MCF 10A (cell line): ENCODE results near the gene MOXD1. TPM values are rescaled to one million over a fixed set of nuclear protein-coding genes. Genes with fewer than 3 reads are reported as not detected.

Source experiments
- BruUV-seq: library from RNA; stranded (reverse); fragments of 400-500 nt; replicated peaks from 2 replicates; lab custom pipeline; 2021; lab: Mats Ljungman, UMichigan
- CTCF ChIA-PET: fragments of 300-600 bp; sonication (Branson Sonifier 250); formaldehyde crosslinking; extraction: SDS; loops from one replicate; lab custom pipeline; 2021; ENCODE audit warnings: antibody characterized with exemption, inconsistent platforms; lab: Yijun Ruan, JAX
- POLR2A ChIA-PET: fragments of 300-600, 350-650 bp; sonication (Branson Sonifier 250); formaldehyde crosslinking; extraction: SDS; loops from one replicate; lab custom pipeline; 2020; ENCODE audit warnings: antibody characterized with exemption, inconsistent platforms; lab: Yijun Ruan, JAX
- DNase-seq: peaks from one replicate; pipeline ENCODE4 v3.0.0-alpha.2; 2018; ENCODE audit not compliant: unreplicated experiment
- H3K27ac Mint-ChIP-seq: one replicate; pipeline ENCODE4 v1.8.0; 2022; ENCODE audit warnings: mild to moderate bottlenecking, low read depth, mixed read lengths; ENCODE audit not compliant: unreplicated experiment
- H3K27me3 Mint-ChIP-seq: one replicate; pipeline ENCODE4 v1.8.0; 2022; ENCODE audit warnings: mixed read lengths; ENCODE audit not compliant: insufficient read depth, unreplicated experiment
- H3K36me3 Mint-ChIP-seq: one replicate; pipeline ENCODE4 v1.8.0; 2022; ENCODE audit warnings: mild to moderate bottlenecking, moderate library complexity, mixed read lengths; ENCODE audit not compliant: insufficient read depth, unreplicated experiment
- H3K4me1 Mint-ChIP-seq: one replicate; pipeline ENCODE4 v1.8.0; 2022; ENCODE audit warnings: mixed read lengths; ENCODE audit not compliant: insufficient read depth, unreplicated experiment
- H3K4me3 Mint-ChIP-seq: one replicate; pipeline ENCODE4 v1.8.0; 2022; ENCODE audit warnings: mild to moderate bottlenecking, moderate library complexity, mixed read lengths; ENCODE audit not compliant: unreplicated experiment
- H3K9me3 Mint-ChIP-seq: one replicate; pipeline ENCODE4 v1.8.0; 2022; ENCODE audit warnings: mixed read lengths; ENCODE audit not compliant: unreplicated experiment
- intact Hi-C: fragments of 100-400 bp; cut with micrococcal nuclease; formaldehyde crosslinking; loops from 2 replicates; pipeline ENCODE4 v1.14.1; 2022
- total RNA-seq: library from RNA; stranded (reverse); gene quantifications from 2 replicates; pipeline ENCODE4 v1.2.3, GENCODE V29; 2022
- TF ChIP-seq, protein P1 (sequence below): fragments of 200-600 bp; IDR thresholded peaks from one replicate; pipeline ENCODE4 v1.8.0; 2022; ENCODE audit warnings: antibody characterized with exemption, mild to moderate bottlenecking; ENCODE audit not compliant: unreplicated experiment

The MOXD1 gene
- total RNA-seq, 1 experiment from 2014 or later: 0.09 TPM

GRCh38 chr6:132298344-132298949 is 102.8 kb downstream of the MOXD1 start:
- Mint-ChIP-seq H3K4me3 (no peak overlapping the region), H3K4me1 (no peaks in the 10 kb centered on the region), H3K27me3 (no peaks in the 10 kb centered on the region), H3K9me3 (no peaks in the 10 kb centered on the region), H3K36me3 (peaks cover 6% of the 10 kb centered on the region), H3K27ac (no peak overlapping the region)
- intact Hi-C loops: loop anchor here (1.0 kb wide), 3 partner anchors 19 to 383 kb away; no protein-coding TSS in a partner anchor
- TF ChIP-seq, protein P1, sequence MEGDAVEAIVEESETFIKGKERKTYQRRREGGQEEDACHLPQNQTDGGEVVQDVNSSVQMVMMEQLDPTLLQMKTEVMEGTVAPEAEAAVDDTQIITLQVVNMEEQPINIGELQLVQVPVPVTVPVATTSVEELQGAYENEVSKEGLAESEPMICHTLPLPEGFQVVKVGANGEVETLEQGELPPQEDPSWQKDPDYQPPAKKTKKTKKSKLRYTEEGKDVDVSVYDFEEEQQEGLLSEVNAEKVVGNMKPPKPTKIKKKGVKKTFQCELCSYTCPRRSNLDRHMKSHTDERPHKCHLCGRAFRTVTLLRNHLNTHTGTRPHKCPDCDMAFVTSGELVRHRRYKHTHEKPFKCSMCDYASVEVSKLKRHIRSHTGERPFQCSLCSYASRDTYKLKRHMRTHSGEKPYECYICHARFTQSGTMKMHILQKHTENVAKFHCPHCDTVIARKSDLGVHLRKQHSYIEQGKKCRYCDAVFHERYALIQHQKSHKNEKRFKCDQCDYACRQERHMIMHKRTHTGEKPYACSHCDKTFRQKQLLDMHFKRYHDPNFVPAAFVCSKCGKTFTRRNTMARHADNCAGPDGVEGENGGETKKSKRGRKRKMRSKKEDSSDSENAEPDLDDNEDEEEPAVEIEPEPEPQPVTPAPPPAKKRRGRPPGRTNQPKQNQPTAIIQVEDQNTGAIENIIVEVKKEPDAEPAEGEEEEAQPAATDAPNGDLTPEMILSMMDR: peak; percentile 53
- ChIA-PET POLR2A (interaction anchor here (0.6 to 1.9 kb wide), 3 partner anchors 18 to 179 kb away, joined by 3 to 9 read pairs (median 5); no protein-coding TSS in a partner anchor), CTCF (interaction anchor here (0.6 to 16.1 kb wide), 29 partner anchors 8 to 1433 kb away, joined by 3 to 357 read pairs (median 5); no protein-coding TSS in a partner anchor)
- BruUV-seq: no TSS peak
- DNase-seq: peak; percentile 65

- no peaks in the 10 kb centered on the region for H3K27me3 Mint-ChIP-seq
- H3K4me1 Mint-ChIP-seq: no peaks in the 10 kb centered on the region
- no TSS peak for BruUV-seq
These were observed 111.5 kb downstream of the MOXD1 start for GRCh38 chr6:132289756-132290155.

DNA sequence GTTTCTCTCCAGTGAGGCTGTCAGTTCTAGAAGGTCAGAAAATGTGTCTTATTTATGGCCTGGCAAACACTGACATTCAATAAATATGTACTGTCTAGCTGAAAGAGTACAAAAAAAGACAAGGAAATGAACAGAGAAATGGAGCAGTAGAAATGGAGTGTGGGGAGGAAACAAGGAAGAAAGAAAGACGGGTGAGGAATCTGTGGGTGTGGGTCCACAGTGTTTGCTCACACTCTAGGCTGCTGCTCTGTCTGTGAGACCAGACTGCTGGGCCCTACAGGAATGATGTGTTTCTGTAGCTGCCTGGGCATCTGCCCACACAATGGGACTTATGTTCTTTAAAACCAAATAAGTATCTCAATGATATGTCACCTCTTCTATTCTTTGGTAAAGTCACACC is 114.2 kb downstream of the MOXD1 start:
- no peak overlapping the region for H3K27ac Mint-ChIP-seq
- TF ChIP-seq, protein P1: no peak
- CTCF ChIA-PET: interaction anchor here (0.6 to 4.6 kb wide), 6 partner anchors 10 to 372 kb away, joined by 3 to 25 read pairs (median 6); no protein-coding TSS in a partner anchor
- no peak overlapping the region for H3K4me3 Mint-ChIP-seq
- no peak for DNase-seq
- H3K9me3 Mint-ChIP-seq: peaks cover 6% of the 10 kb centered on the region
- H3K27me3 Mint-ChIP-seq: no peaks in the 10 kb centered on the region
- H3K4me1 Mint-ChIP-seq: no peaks in the 10 kb centered on the region
- POLR2A ChIA-PET: no interaction called here
- intact Hi-C loops: no loop called here
- H3K36me3 Mint-ChIP-seq: no peaks in the 10 kb centered on the region
- BruUV-seq: no TSS peak

More at GRCh38 chr6:132289756-132290155, 111.5 kb downstream of the MOXD1 start:
- intact Hi-C loops: no loop called here
- ChIA-PET POLR2A (no interaction called here), CTCF (interaction anchor here (0.8 to 16.1 kb wide), 7 partner anchors 8 to 374 kb away, joined by 4 to 357 read pairs (median 10); no protein-coding TSS in a partner anchor)
- no peak for DNase-seq
- TF ChIP-seq, protein P1: no peak
- Mint-ChIP-seq H3K4me3 (no peak overlapping the region), H3K36me3 (peaks cover 6% of the 10 kb centered on the region), H3K9me3 (no peaks in the 10 kb centered on the region), H3K27ac (no peak overlapping the region)

- H3K4me1 Mint-ChIP-seq: no peaks in the 10 kb centered on the region
- intact Hi-C loops: no loop called here
- no peaks in the 10 kb centered on the region for H3K36me3 Mint-ChIP-seq
- ChIA-PET POLR2A (interaction anchor here (1.0 kb wide), 1 partner anchor 15 kb away, joined by 3 read pairs; no protein-coding TSS in a partner anchor), CTCF (interaction anchor here (0.6 to 4.6 kb wide), 8 partner anchors 11 to 371 kb away, joined by 3 to 25 read pairs (median 4); no protein-coding TSS in a partner anchor)
- H3K9me3 Mint-ChIP-seq: peaks cover 6% of the 10 kb centered on the region
- no peaks in the 10 kb centered on the region for H3K27me3 Mint-ChIP-seq
- H3K27ac Mint-ChIP-seq: no peak overlapping the region
- DNase-seq: no peak
- H3K4me3 Mint-ChIP-seq: no peak overlapping the region
- no TSS peak for BruUV-seq
- TF ChIP-seq, protein P1: no peak
These were observed 114.8 kb downstream of the MOXD1 start for GRCh38 chr6:132286298-132287019.
